Liver (tissue), 9 donors: ENCODE measurements around the gene GNG14. TPM values are rescaled to one million over a fixed set of nuclear protein-coding genes. Genes with fewer than 3 reads are reported as not detected.

ENCODE experiments used
- DNase-seq: peaks from one replicate; pipeline ENCODE4 v3.0.0-alpha.2; 2017; ENCODE audit warnings: low spot score
- H3K27ac ChIP-seq, 2 donors: one replicate each; pipeline ENCODE4 v1.7.0; 2013; ENCODE audit warnings: inconsistent platforms in 2 of 2, low read length in 2 of 2, control low read depth in 1 of 2, low read depth in 1 of 2, mild to moderate bottlenecking in 1 of 2
- H3K27me3 ChIP-seq, 4 donors: one replicate each; pipeline versions ENCODE4 v1.6.1 to v1.7.0; 2013; ENCODE audit warnings: low read length in 3 of 4, inconsistent platforms in 1 of 4, mild to moderate bottlenecking in 1 of 4, moderate library complexity in 1 of 4; ENCODE audit not compliant: control insufficient read depth in 4 of 4, insufficient read depth in 4 of 4
- H3K36me3 ChIP-seq, 4 donors: one replicate each; pipeline versions ENCODE4 v1.6.1 to v1.7.0; 2013; ENCODE audit warnings: low read length in 3 of 4, mild to moderate bottlenecking in 3 of 4, low read depth in 1 of 4, moderate library complexity in 1 of 4; ENCODE audit not compliant: control insufficient read depth in 4 of 4, insufficient read depth in 3 of 4
- H3K4me1 ChIP-seq, 4 donors: one replicate each; pipeline versions ENCODE4 v1.6.1 to v1.7.0; 2013; ENCODE audit warnings: low read length in 3 of 4, mild to moderate bottlenecking in 3 of 4, moderate library complexity in 1 of 4; ENCODE audit not compliant: control insufficient read depth in 4 of 4, insufficient read depth in 4 of 4
- H3K4me3 ChIP-seq, 3 donors: one replicate each; pipeline versions ENCODE4 v1.6.1 to v1.7.0; 2013; ENCODE audit warnings: low read length in 3 of 3, control low read depth in 1 of 3, low read depth in 1 of 3, mild to moderate bottlenecking in 1 of 3
- H3K9ac ChIP-seq, 2 donors: one replicate each; pipeline ENCODE4 v1.7.0; 2013; ENCODE audit warnings: low read length in 2 of 2, mild to moderate bottlenecking in 2 of 2, moderate library complexity in 2 of 2, control low read depth in 1 of 2, low read depth in 1 of 2
- H3K9me3 ChIP-seq, 4 donors: one replicate each; pipeline versions ENCODE4 v1.6.1 to v1.7.0; 2013; ENCODE audit warnings: low read length in 3 of 4; ENCODE audit not compliant: control insufficient read depth in 4 of 4
- ATF3 ChIP-seq: IDR thresholded peaks from 2 replicates; pipeline ENCODE4 v1.6.1; 2016; ENCODE audit warnings: antibody characterized with exemption
- FOXA1 ChIP-seq: IDR thresholded peaks from 2 replicates; pipeline ENCODE4 v1.6.1; 2016; ENCODE audit warnings: antibody characterized with exemption
- GABPA ChIP-seq, 2 donors: IDR thresholded peaks in 1 of 2; conservative IDR thresholded peaks in 1 of 2; 2 replicates each; pipeline ENCODE4 v1.6.1; 2016; ENCODE audit warnings: antibody characterized with exemption in 2 of 2, mild to moderate bottlenecking in 1 of 2, moderate library complexity in 1 of 2
- HNF4A ChIP-seq, 2 donors: conservative IDR thresholded peaks; 2 replicates each; pipeline ENCODE4 v1.6.1; 2016; ENCODE audit warnings: antibody characterized with exemption in 2 of 2, mild to moderate bottlenecking in 2 of 2
- JUND ChIP-seq, 2 donors: IDR thresholded peaks; 2 replicates each; pipeline ENCODE4 v1.6.1; 2016; ENCODE audit warnings: antibody characterized with exemption in 2 of 2
- NR2F2 ChIP-seq: IDR thresholded peaks from 2 replicates; pipeline ENCODE4 v1.6.1; 2016; ENCODE audit warnings: antibody characterized with exemption
- RAD21 ChIP-seq, 2 donors: IDR thresholded peaks; 2 replicates each; pipeline ENCODE4 v1.6.1; 2016; ENCODE audit warnings: antibody characterized with exemption in 2 of 2, mild to moderate bottlenecking in 2 of 2
- REST ChIP-seq: IDR thresholded peaks from 2 replicates; pipeline ENCODE4 v1.6.1; 2016; ENCODE audit warnings: antibody characterized with exemption, mild to moderate bottlenecking
- RXRA ChIP-seq, 2 donors: IDR thresholded peaks; 2 replicates each; pipeline ENCODE4 v1.6.1; 2017 to 2018; ENCODE audit warnings: antibody characterized with exemption in 2 of 2, mild to moderate bottlenecking in 1 of 2
- SP1 ChIP-seq: IDR thresholded peaks from 2 replicates; pipeline ENCODE4 v1.6.1; 2018; ENCODE audit warnings: antibody characterized with exemption, mild to moderate bottlenecking
- TAF1 ChIP-seq: conservative IDR thresholded peaks from 2 replicates; pipeline ENCODE4 v1.6.1; 2016; ENCODE audit warnings: antibody characterized with exemption, mild to moderate bottlenecking
- YY1 ChIP-seq: IDR thresholded peaks from 2 replicates; pipeline ENCODE4 v1.6.1; 2016; ENCODE audit warnings: antibody characterized with exemption, mild to moderate bottlenecking
- ZBTB33 ChIP-seq: IDR thresholded peaks from 2 replicates; pipeline ENCODE4 v1.6.1; 2016; ENCODE audit warnings: antibody characterized with exemption
- WGBS: extraction: QIAGEN DNeasy Blood & Tissue Kit; methylation state at CpG from one replicate; pipeline ENCODE4 v1.1.7; 2013; 5-methylcytosine and 5-hydroxymethylcytosine counted together
- polyA plus RNA-seq, 2 donors: library from polyadenylated mRNA; stranded (reverse) in 1 of 2; unstranded in 1 of 2; fragments of 200-250 nt in 1 of 2; fragments of >200 nt in 1 of 2; fragmentation: Nextera tagmentation in 1 of 2; extraction: Ambion mirVana in 1 of 2; gene quantifications; one replicate each; pipeline versions ENCODE4 v1.2.1 to v1.2.3, GENCODE V29; 2013 to 2015
- total RNA-seq, 2 donors: library from RNA; depleted of rRNA; stranded (reverse); fragments of >200 nt; gene quantifications; one replicate each; pipeline ENCODE4 v1.2.3, GENCODE V29; 2014
- donor health status: healthy.
- donor health status: healthy.
- donor health status: healthy.
- donor health status: healthy.
- donor health status: healthy.

GNG14 gene
- total and polyA plus RNA-seq, 4 donors, result not detected

- DNase-seq, result peak; percentile 71
- Histone ChIP-seq H3K27ac (peak overlapping the region; percentile 26 to 79), H3K9me3 (no peaks in the 10 kb centered on the region), H3K9ac (peak overlapping the region; percentile 45 to 79), H3K27me3 (no peaks in the 10 kb centered on the region), H3K4me1 (peaks cover 6 to 42% (median 35%) of the 10 kb centered on the region in 4 donors), H3K4me3 (peak overlapping the region; percentile 54 to 98 (median 78)), H3K36me3 (peaks cover 0 to 8% (median 3%) of the 10 kb centered on the region in 4 donors)
- TF ChIP-seq RXRA (IDR thresholded peaks at IDR 0.05) (peak in 1 of 2 donors; percentile 30), FOXA1 (no peak), ATF3 (no peak), ZBTB33 (no peak)
- WGBS, result under 1% methylated on average over 65 of the region's 65 CpGs
Measured at GRCh38 chr19:12721656-12722565, 34.1 kb downstream of the GNG14 start.

- Histone ChIP-seq H3K27ac (peak overlapping the region; percentile 26 to 79), H3K4me1 (peaks cover 6 to 43% (median 34%) of the 10 kb centered on the region in 4 donors), H3K36me3 (peaks cover 0 to 7% (median 3%) of the 10 kb centered on the region in 4 donors), H3K9me3 (no peaks in the 10 kb centered on the region), H3K27me3 (no peaks in the 10 kb centered on the region), H3K4me3 (peak overlapping the region; percentile 49 to 98 (median 73)), H3K9ac (peak overlapping the region; percentile 17 to 84)
- peak; percentile 89 for DNase-seq
- peak; percentile 34 for TF ChIP-seq ATF3
- TF ChIP-seq RAD21 (IDR thresholded peaks at IDR 0.05), result peak in 1 of 2 donors; percentile 13
- TF ChIP-seq SP1, result peak; percentile 67
- peak; percentile 21 for TF ChIP-seq TAF1
- no peak for TF ChIP-seq REST
- peak; percentile 38 to 50 for TF ChIP-seq HNF4A (conservative IDR thresholded peaks at IDR 0.05)
- TF ChIP-seq NR2F2, result no peak
- TF ChIP-seq FOXA1, result no peak
- no peak for TF ChIP-seq JUND (IDR thresholded peaks at IDR 0.05)
- peak in 1 of 2 donors; percentile 29 for TF ChIP-seq RXRA (IDR thresholded peaks at IDR 0.05)
- TF ChIP-seq GABPA (IDR thresholded peaks at IDR 0.05 in 1 of 2, conservative IDR thresholded peaks at IDR 0.05 in 1 of 2), result peak in 1 of 2 donors; percentile 88
- peak; percentile 64 for TF ChIP-seq YY1
- whole genome bisulfite sequencing, result 3% methylated on average over 32 of the region's 32 CpGs
Measured at GRCh38 chr19:12722566-12723380, 35.0 kb downstream of the GNG14 start.
